OCI-M2 (cell line): ENCODE data around the gene ITPRID1.
"Not testable (repeated sequence)": the region's sequence is repeated elsewhere in the genome, so short reads cannot be mapped to it uniquely, and the experiment has no call there.

Experiments
- DNase-seq: peaks from one replicate; lab custom pipeline; 2025; ENCODE audit not compliant: unreplicated experiment; lab: John Stamatoyannopoulos, UW

ITPRID1 gene

DNA sequence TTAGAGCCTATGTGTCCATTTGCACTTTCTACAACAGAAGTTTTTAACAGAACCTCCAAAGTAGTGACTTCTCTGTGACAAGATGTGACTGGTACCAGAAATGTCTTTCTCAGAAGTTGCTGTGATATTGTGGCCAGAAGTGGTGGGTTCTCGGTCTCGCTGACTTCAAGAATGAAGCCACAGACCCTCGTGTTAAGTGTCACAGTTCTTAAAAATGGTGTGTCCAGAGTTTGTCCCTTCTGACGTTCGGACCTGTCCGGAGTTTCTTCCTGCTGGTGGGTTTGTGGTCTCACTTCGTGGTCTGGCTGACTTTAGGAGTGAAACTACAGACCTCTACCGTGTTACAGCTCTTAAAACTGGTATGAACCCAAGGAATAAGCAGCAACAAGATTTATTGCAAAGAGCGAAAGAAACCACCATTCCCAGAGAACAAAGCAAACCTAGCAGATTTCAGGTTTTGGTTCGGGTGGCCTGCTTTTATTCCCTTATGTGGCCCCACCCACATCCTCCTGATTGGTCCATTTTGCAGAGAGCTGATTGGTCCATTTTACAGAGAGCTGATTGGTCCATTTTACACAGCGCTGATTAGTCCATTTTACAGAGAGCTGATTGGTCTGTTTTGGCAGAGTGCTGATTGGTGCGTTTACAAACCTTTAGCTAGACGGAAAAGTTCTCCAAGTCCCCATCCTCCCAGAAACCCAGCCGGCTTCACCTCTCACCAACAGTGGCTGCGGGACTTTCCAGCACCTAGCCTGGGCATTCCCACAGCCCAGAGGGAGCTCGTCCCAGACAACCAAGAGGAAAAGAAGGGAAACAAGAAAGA lies 3.0 kb downstream of the ITPRID1 start:
- DNase-seq = no peak

DNA sequence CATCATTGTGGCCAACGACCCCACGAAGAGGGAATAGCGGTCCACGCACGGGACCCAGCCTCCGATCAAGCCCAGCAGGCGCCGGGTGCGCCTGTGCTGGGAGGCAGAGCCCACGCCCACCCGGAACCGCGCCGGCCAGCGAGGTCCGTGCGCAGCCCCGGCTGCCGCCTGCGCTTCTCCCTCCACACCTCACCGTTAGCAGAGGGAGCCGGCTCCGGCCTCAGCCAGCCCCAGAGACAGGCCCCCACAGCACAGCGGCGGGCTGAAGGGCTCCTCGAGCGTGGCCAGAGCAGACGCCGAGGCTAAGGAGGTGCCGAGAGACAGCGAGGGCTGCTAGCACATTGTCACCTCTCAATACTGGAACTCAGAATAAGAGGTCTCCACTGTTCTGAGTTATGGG lies 3.6 kb downstream of the ITPRID1 start:
- DNase-seq = no peak

DNA sequence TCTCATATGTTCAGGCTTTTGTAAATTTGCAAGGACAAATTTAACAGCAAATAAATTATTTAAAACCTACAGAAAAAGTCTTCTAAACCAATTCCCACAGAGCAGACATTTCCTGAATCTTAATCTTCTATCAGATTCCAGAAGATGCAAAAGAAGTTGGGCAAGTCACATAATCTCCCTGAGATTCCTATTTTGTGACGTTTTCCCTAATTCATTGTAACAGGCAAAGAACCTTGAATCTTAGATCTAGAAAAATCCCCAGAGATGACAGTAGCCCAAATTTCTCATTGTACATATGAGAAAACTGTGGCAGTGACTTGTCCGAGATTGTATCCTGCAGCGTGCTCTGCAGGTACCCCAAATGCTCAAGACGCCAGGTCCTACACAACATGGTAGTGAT lies 4.9 kb downstream of the ITPRID1 start:
- DNase-seq = no peak

DNA sequence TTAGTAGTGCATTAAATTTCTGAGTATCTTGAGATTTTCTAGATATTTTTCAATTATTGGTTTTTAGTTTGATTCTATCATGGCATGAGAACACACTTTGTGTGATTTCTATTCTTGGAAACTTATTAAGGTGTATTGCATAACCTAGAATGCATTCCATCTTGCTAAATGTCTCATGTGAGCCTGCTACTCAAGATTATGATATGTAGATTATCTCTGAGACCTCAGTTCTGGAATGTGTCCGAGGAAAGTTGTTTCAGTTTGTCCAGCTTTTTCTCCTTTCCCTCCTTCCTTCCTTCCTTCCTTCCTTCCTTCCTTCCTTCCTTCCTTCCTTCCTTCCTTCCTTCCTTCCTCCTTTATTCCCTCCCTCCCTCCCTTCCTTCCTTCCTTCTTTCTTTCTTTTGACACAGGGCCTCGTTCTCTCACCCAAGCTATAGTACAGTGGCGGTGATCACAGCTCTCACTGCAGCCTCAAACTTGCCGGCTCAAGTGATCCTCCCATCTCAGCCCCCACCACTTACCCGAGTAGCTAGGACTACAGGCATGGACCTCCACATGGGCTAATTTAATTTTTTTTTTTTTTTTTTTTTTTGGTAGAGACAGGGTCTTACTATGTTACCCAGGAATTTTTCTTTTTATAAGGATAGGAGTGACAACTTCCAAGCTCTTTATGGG lies 7.6 kb downstream of the ITPRID1 start:
- DNase-seq = no peak

DNA sequence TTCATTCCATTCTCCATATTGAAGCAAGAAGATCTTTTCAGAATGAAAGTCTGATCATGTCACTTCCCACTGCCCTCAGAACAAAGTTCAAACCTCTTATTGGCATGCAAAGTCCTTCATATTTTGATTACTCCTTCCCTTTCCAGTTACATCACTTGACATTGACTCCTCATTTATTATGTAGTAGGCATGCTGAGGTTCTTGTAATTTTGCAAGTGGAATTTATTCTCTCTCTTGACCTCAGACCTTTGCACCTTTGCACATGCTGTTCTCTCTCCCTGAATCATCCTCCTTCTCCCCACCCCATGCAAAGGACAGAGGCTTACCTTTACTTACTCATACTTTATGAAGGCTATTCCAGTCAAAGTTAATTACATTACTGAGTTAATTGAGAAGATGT lies 13.0 kb downstream of the ITPRID1 start:
- DNase-seq = no peak

DNA sequence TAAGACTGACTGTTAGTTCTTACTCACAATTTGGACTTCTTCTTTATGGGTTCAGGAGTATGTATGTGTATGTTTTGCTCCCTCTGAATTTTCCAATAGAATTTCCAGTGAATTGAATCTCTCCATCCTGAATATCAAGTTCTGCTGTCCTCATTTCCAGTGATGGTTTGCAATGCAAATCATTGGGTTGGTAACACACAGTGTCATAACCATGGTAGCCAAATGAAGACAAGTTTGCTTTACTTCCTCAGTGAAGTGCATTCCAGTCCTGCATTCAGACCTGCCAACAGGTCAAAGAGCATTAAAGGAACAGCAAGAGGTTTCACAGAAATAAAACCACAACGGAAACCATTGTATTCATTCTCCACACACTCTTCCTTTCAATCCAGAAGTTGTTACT lies 15.2 kb downstream of the ITPRID1 start:
- no peak for DNase-seq

DNA sequence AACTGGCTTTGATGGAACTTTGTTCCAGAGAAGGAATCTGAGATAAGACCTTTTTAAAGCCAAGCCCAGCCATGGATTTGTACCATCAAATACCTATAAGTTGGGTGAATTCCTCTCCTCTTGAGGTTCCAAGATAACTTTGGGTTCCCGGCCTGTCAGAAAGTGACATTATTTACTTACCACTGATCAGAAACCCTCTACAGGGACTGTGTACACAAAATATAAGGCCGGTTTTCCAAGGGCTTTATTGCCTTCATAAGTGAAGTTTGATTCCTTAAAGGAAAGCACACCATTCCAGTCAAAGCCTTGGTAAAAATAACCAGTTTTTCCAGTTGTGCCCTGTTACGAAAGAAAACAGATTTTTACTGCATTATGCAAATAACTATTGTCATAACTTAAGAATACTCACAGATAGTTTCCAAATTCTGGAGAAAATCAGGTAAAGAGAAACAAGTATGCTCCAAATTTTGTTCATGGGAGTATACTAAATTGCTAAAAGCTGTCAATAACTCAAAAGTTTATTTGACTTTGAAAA lies 26.8 kb downstream of the ITPRID1 start:
- not testable (repeated sequence) for DNase-seq

DNA sequence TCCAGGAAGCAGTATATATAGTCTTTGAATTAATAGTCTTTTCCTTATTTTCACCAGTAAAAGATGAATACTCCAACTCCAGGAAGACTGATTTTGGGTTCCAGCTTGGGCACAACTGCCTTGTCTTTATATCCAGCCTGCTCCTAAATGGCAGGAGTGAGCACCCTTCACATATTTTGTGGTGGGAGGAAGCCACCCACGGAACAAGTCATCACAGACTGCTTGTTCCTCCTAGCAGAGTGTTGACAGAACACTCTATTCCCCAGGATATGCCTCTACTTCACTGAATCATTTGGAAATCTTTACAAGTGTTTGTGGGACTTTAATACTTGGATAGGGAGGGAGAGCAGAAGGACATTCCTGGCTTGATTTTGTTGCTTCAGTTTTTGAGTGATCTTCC lies 31.7 kb downstream of the ITPRID1 start:
- no peak for DNase-seq

DNA sequence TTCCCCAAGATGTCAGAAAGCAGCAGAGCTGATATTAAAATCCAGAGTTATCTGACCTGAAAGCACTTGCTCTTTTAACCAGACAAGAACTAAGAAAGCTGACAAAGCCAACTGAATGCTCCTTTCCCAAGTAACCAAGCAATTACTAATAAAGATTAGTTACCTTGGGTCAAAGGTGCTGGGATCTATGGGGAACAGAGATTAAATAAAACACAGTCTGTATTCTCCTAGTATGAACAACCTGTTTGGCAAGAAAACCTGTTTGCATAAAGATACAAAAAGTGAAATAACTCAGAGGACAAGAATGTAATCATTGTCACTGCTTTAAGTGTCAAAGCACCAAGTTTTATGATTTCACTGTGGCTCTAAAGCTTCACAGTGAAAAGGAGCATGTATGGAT lies 35.7 kb downstream of the ITPRID1 start:
- no peak for DNase-seq

DNA sequence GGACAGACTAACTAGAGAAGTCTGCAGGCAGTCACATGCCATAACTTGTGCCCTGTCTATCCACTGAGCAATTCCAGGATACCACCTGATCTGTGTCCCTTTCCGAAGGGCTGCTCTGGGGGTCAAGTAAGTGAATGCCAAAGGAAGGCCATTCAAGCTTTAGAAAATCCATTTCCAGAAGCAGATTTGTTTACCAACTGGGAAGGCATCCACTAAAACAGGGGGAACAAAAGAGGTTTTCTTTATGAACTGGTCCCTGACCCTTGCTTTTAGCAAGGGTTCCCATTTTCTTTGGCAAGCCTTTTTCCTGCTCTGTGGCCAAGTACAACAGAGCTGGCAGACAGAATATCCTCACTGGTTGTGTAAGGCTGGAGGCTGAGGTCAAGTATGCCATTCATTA lies 36.5 kb downstream of the ITPRID1 start:
- DNase-seq = no peak

DNA sequence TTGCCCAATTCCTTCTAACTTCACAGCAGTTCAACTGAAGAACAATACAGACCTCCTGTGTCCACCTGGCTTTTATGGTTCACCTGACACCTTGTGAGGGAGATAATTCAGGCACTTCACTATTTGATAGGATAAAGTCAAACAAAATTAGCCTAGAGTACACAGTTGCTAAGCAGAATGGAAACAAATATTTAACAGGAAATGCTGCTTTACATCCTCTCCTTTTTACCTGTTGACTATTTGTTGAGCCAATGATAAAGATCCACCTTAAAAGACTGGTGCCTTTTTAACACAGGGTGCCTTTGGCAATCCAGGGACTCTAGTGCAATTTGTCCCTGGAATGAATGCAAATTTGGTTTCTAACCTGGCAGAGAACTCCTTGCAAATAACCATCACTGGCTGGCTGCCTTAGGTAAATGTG lies 39.8 kb downstream of the ITPRID1 start:
- DNase-seq = no peak

DNA sequence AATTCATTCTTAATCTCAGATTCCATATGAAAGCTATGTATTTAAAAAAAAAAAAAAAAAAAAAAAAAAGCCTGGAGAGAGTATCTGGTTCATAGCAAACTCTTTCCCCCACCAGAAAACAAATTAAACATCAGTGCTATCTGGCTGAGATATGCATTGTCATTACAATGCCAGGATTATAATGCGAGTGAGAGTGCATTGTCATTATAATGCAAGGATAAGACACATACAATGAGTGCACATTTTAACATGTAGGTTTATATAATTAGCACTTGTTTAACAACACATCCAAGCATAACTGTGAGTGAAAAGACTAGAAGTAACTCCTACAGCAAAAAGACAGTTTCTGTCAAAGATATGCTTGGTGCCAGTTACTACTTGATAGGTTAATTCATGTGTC lies 48.1 kb downstream of the ITPRID1 start:
- DNase-seq = no peak

DNA sequence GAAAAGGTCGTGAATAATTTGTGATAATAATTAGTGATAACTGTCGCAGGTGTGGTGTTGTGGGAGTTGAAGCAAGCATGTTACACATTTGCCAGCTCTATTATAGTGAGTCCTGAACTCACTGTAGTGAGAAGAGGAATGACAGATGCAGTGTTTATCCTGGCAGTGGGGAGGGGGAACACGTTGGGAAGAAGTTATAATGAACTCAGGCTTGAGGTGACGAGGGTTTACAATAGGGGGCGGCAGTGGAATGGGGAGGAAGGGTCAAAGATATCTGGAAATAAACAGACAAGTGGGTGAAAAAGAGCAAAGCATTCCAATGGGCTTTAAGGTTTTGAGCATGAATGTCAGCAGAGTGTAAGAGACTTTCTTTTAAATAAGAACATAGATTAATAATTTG lies 49.6 kb downstream of the ITPRID1 start:
- DNase-seq = no peak

DNA sequence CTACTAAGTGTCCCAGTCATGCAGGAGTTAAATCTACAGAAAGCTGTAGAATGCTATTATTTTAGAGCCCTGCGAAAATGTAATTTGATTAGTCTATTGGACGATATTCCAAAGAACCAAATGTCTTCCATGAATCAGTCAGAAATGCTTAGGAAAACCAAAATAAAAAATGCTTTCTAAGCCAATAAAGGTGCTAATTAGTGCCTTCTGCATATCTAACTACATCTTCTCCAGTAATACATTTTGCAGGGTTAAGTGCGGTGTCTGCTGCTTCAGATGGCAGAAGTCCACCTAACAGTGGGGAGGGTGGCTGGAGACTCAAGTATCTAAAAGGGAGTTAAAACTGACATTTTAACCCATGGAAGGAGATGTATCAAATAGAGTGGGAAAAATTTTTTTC lies 50.1 kb downstream of the ITPRID1 start:
- no peak for DNase-seq

DNA sequence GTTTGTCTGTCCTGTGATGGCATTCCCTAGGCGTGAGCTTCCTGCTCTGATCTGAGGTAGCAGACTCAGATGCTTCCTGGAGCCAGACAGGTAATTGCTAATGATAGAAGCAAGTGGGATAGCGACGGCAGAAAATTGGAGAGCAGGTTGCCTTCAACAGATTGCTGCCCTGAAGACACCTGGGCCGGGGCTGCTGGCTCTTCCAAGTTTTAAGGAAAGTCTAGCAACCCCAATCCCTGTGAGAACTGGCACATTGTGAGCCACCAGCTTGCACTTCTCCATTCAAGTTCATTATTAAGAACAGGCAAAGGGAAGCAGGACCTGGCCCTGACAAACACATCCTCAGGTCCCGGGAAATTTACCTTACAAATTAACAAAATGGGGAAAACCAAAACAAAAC lies 50.8 kb downstream of the ITPRID1 start:
- DNase-seq = no peak

DNA sequence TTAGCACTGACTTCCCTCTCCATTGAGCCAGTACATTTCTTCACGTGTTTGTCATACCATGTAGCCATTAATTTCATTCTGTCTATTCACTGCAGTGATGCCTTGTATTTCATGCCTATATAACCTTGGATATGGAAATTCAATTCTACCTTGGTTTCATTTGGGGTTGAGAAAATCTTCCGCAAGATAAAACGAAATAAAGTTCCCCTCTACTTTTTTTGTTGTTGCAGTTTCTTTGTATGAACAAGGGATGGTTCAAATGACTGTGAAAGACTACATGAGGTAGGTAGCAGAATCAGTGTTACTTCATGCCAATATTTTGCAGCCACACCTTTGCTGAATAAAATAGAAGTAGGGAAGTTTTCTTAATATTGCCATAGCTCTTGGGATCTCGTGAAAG lies 55.6 kb downstream of the ITPRID1 start:
- no peak for DNase-seq

DNA sequence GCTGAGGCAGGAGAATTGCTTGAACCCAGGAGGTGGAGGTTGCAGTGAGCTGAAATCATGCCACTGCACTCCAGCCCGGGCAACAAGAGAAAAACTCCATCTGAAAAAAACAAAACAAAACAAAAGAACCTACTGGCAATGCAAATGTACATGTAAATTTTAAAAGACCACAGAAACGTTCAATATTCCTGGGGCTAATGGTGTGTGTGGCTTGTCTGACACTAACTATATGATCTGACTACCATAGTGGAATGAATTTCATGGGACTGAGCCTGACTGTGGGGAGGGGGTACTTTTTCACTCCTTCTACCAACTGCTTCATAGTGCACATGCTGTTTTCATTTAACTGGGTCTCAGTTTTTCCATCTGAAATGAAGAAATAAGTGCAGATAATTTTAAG lies 69.6 kb downstream of the ITPRID1 start:
- DNase-seq = no peak

DNA sequence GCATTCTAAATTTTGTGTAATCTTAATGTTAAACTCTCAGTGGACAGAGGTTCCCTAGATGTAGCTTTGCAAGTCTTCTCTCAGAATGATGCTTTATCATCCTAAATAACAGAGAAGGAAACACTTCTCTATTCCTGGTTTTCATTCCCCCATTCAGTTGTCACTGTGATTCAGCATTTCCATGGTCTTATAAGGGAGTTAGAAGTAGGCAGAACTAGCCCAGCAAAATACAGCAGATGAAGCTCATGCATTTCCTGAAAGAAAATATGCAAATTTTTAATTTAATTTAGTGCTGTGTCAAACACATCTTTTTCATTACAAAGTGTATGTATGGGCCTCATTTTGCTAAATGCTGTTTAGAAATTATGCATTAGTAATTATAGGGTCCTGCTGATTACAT lies 70.1 kb downstream of the ITPRID1 start:
- DNase-seq = no peak

DNA sequence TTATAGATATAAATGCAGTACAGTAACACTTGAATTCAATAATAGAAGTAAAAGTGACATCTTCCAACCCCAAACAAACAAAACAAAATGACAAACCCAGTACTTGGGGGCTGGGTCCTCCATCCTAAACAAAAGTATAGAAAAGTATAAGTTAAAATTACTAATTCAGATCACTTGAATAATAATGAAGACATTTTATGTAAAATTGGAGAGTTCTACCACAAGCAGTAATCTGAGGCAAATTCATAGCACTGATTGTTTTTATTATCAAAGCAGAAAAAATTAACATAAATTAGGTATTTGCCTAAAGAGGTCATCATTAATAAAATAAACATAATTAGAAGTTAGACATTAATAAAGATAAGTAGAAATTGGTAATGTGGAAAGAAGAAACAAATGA lies 81.5 kb downstream of the ITPRID1 start:
- no peak for DNase-seq

DNA sequence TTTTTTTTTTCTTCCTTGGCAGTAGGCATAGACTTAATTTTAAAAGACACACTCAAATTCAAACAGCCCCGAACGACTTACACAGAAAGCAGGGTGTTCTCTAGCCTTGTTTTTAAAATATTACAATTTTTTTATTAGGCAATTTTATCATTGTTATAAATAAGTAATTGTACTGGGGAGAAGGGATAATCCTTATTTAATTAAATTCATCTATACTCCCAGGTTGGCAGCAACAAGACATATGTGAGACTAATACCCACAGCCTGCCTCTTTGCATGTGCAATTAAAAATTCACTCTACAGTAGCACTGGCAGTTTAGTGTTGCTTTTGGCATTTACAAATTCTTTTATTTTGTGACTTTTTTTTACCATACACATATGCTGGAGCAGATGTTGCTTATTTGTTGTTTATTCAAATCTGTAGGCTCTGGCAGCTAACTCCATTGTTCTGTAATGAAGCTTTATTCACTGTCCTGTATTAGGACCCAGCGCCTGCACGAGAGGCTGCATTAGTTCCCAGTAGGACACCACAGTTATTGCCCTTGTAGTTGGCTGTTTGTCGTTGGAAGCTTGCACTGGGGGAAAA lies 88.2 kb downstream of the ITPRID1 start:
- no peak for DNase-seq

DNA sequence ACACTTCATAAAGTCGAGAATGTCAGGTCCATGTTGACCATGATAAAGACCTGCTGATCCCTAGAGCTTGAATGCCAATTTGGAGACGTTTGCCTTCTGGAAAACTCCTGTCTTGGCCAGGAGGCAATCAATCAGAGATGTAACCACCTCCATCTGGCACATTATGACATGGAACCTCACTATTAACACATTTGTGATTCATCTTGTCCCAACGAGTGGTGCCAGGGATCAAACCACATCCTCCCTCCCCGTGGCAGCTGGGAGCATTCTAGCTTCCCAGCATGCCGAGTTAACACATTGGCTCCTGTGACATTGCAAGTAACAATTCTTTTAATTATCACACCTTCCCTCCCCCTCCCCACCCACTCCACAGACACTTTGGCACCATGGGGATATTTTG lies 89.2 kb downstream of the ITPRID1 start:
- DNase-seq = no peak

DNA sequence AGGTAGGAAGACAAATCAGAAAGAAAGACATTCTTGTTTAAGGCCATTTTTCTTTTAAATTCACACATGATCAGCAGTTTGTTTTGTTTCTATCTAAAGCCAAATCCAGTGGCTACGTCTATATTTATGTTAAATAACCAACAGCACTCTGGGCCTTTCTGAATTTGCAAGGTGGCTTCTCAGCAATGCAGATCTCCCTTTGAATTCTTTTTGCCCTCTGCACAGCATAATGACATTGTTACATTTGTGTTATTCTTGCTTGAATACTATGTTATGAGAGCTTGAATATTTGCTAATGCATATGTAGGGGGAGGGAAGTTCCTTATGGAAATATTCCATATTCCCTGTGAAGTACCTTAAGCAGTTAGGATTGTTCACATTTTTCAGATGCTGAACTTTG lies 99.7 kb downstream of the ITPRID1 start:
- DNase-seq = no peak
